AML-193 (cell line): ENCODE data around the gene SORCS2.

Source experiments
- DNase-seq, 2 experiments: peaks; one replicate each; lab custom pipeline; 2025; lab: John Stamatoyannopoulos, UW

Gene SORCS2

DNA sequence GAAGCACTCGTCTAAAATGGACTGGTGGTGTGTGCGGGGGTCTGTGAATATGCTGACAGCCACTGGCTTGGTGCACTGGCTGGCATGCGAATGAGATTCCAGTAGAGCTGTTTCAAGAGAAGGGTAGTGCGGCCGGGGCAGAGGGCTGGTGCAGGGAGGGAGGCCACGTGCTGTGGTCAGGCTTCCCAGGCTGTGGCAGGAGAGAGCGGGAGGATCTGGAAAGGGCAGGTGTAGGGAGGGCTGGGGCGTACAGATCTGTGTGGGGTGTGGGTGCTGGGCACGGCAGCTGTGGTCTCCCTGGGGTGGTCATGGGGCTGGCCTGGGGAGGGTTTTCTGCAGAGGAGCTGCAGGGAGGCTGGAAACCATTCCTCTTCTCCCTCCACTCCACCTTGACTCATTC lies 30.2 kb downstream of the SORCS2 start:
- DNase-seq = no peak

- DNase-seq = no peak
Measured at GRCh38 chr4:7223541-7223940, 31.2 kb downstream of the SORCS2 start.

DNA sequence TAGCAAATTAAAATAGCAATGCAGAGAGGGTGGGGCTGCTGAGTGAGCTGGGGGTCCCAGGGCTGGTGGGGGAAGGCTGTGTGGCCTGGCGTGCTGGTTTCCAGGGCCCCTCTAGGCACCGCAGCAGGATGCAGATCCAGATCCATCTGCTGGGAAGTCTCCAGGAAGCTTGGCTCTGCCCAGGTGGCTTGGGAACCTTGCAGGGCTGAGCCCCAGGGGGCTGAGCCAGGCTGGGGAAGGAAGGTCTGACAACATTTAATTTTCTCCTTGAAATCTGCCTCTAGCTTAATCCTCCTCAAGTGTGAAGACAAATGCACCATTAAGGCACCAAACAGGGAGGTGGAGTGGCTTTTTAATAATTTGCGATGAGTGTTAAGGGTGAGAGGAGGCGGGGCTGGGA lies 31.7 kb downstream of the SORCS2 start:
- DNase-seq = no peak

GRCh38 chr4:7224878-7225533 lies 32.7 kb downstream of the SORCS2 start:
- DNase-seq = no peak

- DNase-seq = no peak
Measured at GRCh38 chr4:7226439-7226838, 34.1 kb downstream of the SORCS2 start.

DNA sequence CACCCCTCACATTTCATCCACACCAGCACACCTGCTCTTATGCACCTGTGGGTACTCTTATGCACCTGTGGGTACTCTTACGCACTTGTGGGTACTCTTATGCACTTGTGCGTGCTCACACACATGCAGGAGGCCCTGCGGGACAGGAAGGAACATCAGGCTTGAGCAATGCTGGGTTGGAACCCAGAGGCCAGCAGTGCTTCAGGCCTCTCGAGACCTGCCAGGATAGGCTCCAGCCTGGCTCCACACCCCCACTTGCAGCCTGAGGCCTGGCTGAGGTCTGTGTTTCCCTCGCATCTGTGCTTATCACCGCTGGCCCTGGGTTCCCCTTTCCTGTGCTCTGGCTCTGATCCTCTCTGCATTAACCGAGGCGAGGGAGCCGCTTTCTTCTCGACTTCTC lies 34.7 kb downstream of the SORCS2 start:
- DNase-seq = no peak

DNA sequence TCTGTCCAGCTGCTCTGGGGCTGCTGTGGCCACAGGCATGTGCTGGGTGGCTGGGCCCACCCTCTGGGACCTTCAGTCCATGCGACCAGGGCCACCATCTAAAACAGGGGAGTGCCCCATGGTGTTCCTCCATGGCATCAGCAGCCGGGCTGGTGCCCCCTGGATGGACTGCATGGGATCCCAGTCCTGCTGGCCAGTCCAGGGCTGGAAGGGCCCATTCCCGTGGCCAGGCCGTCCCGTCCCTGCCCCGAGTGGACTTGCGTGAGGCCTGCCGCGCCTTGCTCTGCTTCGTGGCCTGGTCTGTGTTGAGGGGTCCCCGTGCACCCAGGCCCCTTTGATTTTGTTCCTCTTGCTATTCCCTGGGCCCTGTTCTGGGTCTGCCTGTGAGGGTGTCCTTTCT lies 36.4 kb downstream of the SORCS2 start:
- DNase-seq = no peak

DNA sequence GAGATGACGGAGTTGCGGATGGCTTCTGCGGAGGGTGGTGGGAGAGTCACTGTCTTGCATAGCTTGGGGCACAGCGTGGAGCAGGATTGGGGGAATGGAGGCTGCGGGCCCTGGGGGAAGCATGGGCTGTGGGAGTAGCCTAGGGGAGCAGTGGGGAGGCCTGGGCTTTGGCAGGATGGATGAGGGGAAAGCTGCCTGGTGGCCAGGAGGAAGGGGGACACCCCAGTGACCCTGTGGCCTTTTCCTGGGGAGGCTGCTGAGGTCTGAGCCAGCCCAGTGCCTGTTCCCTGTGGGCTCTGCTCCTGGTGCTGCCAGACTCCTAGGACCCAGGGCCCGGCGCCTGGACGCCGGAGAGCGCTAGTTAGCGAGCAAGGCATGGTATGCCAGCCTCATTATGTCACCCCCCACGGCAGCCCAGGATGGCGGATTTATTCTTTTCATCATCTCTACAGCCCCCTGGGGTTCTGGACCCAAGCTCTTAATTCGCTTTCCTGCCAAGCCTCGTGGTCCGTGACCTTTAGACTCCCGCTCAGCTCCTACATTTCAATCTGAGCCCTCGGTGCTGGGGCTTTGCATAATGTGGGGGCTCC lies 39.8 kb downstream of the SORCS2 start:
- no peak for DNase-seq

- no peak for DNase-seq
Measured at GRCh38 chr4:7233006-7233580, 40.8 kb downstream of the SORCS2 start.

GRCh38 chr4:7233601-7234000 lies 41.3 kb downstream of the SORCS2 start:
- DNase-seq = no peak

DNA sequence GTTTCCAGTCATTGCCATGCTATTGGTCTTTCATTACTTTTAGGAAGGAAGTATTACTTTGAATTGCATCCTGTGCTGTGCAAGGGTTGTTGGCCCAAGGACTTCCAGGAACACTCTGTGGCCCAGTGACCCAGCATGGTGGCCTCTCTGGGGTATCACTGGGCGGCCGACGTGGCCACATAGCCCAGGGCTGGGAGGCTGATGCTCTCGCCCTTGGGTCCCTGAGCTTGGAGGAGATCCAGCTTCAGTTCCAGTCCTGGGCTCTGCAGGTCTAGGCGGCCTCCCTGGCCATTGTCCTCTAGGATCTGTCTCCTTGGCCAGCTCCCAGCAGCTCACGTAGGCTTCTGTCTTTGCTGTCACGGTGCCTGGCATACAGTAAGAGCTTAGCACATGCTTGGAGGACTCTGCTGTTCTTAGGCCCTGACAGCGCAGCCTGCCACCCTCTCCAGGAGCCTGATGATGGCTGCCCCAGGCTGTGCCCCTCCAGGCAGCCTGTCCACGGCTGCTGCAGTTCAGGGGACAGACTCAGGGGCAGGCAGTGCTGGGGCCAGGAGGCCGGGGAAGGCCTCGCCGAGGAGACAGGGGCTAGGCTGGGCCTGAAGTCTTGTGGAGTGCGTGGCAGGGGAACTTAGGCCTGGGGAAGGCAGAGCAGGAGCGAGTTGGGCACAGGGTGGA lies 42.2 kb downstream of the SORCS2 start:
- no peak for DNase-seq

DNA sequence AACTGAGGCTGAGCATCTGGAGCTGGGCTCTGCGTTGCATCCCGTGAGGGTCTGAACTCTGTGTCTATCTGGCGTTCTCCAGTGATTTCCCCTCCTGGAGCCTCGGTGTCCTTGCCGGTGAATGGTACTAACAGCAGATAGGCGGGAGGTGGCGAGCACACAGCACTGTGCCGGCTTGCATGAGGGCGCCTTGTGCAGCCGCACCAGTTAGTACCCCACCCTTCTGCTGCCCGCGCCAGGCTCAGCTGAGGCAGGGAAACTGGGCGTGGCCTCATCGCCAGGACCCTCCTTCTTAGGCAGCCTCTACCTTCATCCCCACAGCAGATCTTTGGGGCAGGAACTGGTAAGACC lies 42.7 kb downstream of the SORCS2 start:
- DNase-seq = no peak

DNA sequence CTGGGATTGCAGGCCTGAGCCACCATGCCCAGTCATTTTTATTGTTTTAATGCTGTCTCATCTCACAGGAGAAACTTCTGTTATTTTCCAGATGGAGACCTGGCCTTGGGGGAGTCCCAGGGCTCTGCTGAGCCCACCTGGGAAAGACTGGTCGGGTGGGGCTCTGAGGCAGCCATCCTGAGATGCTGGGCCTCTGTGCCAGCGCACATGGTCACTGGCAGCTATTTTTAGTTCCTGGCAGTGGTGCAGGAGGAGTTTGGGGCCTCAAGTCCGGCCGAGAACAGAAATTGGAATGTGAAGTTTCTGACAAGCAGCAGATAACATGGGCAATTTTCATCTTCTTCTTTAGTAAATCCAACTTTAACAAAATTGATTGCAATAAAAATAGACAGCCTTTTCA lies 44.5 kb downstream of the SORCS2 start:
- DNase-seq = no peak

DNA sequence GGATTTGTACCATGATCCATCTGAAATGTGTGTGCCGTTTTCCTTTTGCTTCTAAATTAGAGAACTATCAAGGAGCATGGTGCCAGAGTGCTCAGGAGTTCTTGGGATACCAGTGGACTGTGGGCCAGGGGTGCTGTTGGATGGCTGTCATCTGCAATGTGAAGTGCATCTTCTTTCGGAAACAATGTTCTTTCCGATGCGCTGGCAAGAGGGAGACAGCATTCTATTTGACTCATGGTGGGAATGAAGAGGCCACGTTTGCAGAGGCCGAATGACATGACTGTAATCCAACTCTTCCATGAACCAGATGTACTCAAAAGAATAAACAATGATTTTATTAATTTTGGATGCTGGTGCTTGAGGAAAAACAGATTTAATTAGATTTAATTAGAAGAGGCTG lies 45.5 kb downstream of the SORCS2 start:
- DNase-seq = no peak

DNA sequence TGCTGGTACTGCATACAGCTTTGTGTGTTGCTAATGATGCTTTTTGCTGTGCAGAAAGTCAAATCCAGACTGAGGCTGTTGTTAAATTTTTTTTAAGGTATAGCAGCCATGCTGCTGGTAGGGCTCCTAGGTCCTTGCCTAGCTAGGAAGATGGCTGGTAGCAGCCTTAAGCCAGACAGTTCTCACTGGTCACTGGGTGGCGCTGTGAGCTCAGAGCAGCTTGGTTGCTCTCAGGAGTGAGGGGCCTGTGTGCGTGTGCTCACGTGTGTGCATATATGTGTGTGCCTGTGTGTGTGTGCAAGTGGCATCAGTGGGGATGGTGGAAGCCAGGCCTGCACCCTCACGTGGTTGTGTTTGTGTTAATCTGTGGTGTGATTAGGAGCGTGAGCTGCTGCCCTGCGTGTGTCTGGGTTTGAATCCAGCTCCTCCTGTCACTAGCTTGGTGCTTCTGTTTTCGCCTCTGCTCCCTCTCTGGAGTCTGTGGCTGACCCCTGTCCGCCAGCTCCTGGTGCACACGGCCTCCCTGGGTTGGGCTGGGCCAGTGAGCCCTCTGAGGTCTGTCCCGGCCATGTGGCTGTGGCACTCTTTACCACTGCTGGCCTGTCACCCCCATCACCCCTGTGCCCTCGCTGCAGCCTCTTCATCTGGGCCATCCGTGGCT lies 46.1 kb downstream of the SORCS2 start:
- no peak for DNase-seq

DNA sequence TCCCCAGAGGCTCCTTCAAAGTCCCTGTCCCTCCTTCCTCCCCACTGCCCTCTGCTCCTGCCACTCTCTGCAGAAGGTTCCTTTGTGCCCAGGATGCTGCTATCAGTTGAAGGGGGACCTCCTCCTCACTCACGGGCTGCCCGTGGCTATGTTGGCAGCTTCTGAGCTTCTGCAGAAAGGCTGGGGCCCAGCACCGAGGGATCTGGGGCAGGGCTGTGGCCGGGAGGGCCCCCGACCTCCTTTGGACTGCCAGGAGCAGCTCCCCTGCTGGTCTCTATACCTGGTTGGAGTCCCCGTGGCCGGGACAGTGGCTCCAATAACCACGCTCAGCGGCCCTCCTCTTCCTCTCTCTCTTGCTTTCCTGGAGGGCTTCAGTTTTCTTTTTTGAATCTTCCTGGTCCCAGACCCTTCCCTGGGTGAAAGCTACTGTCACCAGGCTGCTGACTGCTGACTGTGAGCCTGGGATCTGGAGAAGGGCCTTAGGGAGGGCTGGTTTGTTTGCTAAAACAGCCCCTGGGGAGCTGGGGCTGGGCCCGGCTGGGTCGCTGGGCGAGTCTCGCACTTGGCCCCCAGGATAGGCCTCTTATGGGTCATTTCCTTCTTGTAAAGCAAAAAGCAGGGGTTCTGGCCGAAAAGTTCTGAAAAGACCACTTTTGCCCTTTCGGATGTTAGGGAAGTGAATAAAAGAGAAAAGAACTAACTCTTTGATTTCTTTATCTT lies 46.9 kb downstream of the SORCS2 start:
- DNase-seq = no peak

GRCh38 chr4:7239844-7240243 lies 47.5 kb downstream of the SORCS2 start:
- no peak for DNase-seq

DNA sequence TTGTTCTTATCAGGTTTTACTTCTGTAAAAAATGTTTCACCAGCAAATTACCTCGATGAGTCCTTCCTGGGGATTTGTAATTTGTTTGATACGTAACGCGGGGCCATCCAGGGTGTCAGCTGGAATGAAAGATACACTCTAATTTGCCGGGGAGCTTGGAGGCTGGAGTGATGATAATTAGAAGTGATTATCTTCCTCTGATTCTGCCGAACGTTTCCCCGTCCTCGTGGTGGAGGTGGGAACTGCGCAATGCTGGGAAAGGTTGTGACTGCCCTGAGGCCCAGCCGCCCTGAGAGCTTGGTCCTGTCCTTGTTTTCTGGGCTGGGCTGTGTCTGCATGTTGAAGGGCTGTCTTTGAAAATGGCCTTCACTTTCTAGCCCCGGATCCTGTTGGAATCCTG lies 48.0 kb downstream of the SORCS2 start:
- DNase-seq = no peak

GRCh38 chr4:7241597-7242125 lies 49.3 kb downstream of the SORCS2 start:
- DNase-seq = no peak

GRCh38 chr4:7242766-7243165 lies 50.4 kb downstream of the SORCS2 start:
- DNase-seq = no peak

DNA sequence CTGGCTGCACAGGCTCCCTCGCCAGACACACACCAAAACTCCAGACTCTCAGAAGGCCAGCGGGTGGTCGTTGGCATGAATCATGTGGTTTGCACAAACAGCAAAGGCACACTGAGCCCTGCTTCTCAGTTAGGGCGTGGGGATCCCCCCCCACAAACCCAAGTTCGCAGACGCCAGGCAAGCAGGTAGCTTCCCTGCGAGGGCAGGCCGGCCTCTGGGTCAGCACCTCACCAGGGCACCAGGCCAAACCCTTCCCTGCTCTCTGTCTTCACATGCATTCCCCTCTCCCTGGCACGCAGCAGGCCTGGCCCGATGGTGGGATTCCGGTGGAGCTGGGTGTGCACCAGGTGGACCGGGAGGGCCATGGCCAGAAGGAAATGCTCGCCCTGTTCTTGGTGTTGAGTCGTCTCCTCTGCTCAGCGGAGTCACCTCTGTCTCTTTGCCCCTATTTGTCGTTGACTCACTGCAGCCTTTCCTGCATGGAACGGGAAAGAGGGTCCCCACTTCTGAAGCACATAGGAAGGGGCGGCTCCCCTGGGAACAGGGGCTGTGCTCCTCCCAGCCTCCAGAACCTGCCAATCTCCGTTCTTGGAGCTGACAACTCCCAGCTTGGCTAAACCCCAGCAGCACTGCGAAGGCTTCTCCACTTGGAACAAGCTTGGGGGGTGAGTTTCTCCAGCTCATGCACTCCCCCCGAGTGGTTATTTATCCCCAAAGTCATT lies 51.4 kb downstream of the SORCS2 start:
- no peak for DNase-seq
